Adrenal gland (tissue), 12 donors: ENCODE measurements around the gene ZNF597. TPM values are rescaled to one million over a fixed set of nuclear protein-coding genes. Genes with fewer than 3 reads are reported as not detected.

Experiments used
- DNase-seq, 7 donors: peaks; one replicate each; pipeline ENCODE4 v3.0.0-alpha.2; 2019 to 2020
- H3K27ac ChIP-seq, 5 donors: fragments of 200-600 bp; sonication (generic) in 4 of 5; 1 replicate in 3 of 5; 2 replicates in 2 of 5; pipeline versions ENCODE4 v1.5.1 to v1.8.0; 2016 to 2020; ENCODE audit warnings: mild to moderate bottlenecking in 1 of 5
- H3K27me3 ChIP-seq: fragments of 200-600 bp; 2 replicates; pipeline ENCODE4 v1.8.0; 2021
- H3K36me3 ChIP-seq, 2 donors: fragments of 200-600 bp; replicated peaks in 1 of 2; 1 replicate in 1 of 2; 2 replicates in 1 of 2; pipeline versions ENCODE4 v1.5.1 to v1.8.0; 2018 to 2022
- H3K4me1 ChIP-seq, 2 donors: fragments of 200-600 bp; replicated peaks in 1 of 2; 1 replicate in 1 of 2; 2 replicates in 1 of 2; pipeline versions ENCODE4 v1.5.1 to v1.8.0; 2018 to 2021
- H3K4me3 ChIP-seq, 4 donors: fragments of 200-600 bp; sonication (generic) in 3 of 4; one replicate each; pipeline ENCODE4 v1.5.1; 2016 to 2018
- H3K9me3 ChIP-seq, 3 donors: fragments of 200-600 bp; sonication (generic) in 1 of 3; replicated peaks in 1 of 3; 1 replicate in 2 of 3; 2 replicates in 1 of 3; pipeline versions ENCODE4 v1.5.1 to v1.8.0; 2016 to 2021
- POLR2A ChIP-seq, 2 donors: fragments of 450-650 bp; IDR thresholded peaks; one replicate each; pipeline ENCODE4 v1.6.1; 2017; ENCODE audit warnings: antibody characterized with exemption in 2 of 2, mild to moderate bottlenecking in 2 of 2, moderate library complexity in 1 of 2
- WGBS, 4 donors: extraction: QIAGEN DNeasy Blood & Tissue Kit in 2 of 4; methylation state at CpG; one replicate each; pipeline versions ENCODE4 v1.1.5 to v1.1.7; 2013 to 2017; 5-methylcytosine and 5-hydroxymethylcytosine counted together
- intact Hi-C, 2 donors: fragments of 100-400 bp; cut with DNase I; formaldehyde crosslinking; loops; one replicate each; pipeline versions ENCODE4 v1.14.1 to v1.15.0; 2022 to 2023
- polyA plus RNA-seq, 3 donors: library from polyadenylated mRNA; stranded (reverse); fragments of 200-250 nt in 2 of 3; fragments of 350-450 nt in 1 of 3; fragmentation: Illumina TruSeq in 1 of 3; extraction: RNeasy Lipid Tissue Mini Kit (QIAGEN cat#74804) in 1 of 3; gene quantifications; one replicate each; pipeline ENCODE4 v1.2.3, GENCODE V29; 2013 to 2014
- total RNA-seq, 9 donors: library from RNA; depleted of rRNA in 4 of 9; stranded (reverse); fragments of >200 nt in 4 of 9; fragments of 120-200 nt in 1 of 9; fragmentation: NEBNext Ultra II Directional in 1 of 9; extraction: Animal tissue kit (Norgen Biotek cat#: 25700) in 1 of 9; gene quantifications; one replicate each; pipeline versions ENCODE4 v1.1.0 to v1.2.4, GENCODE V29; 2013 to 2023
- TF ChIP-seq, protein P1 (sequence below), 6 experiments: fragments of 450-650 bp in 4 of 6; fragments of 200-600 bp in 2 of 6; sonication (generic) in 1 of 6; IDR thresholded peaks; 1 replicate in 5 of 6; 2 replicates in 1 of 6; pipeline versions ENCODE4 v1.5.1 to v1.8.0; 2016 to 2021; ENCODE audit warnings: antibody characterized with exemption in 6 of 6, mild to moderate bottlenecking in 2 of 6, moderate library complexity in 1 of 6
- donor health status: healthy with polysubstance abuse.
- donor health status: Bipolar disorder and iron deficiency.
- donor health status: DM: yes; HTN: yes; CAD: no.
- donor health status: DM: no; HTN: no; CAD: no.
- donor health status: DM: no; HTN: no; CAD: no.
- donor health status: DM: yes; HTN: yes; CAD: no.

ZNF597 gene
- total and polyA plus RNA-seq, 12 donors, result 1.2 to 4.0 (median 2.8) TPM

DNA sequence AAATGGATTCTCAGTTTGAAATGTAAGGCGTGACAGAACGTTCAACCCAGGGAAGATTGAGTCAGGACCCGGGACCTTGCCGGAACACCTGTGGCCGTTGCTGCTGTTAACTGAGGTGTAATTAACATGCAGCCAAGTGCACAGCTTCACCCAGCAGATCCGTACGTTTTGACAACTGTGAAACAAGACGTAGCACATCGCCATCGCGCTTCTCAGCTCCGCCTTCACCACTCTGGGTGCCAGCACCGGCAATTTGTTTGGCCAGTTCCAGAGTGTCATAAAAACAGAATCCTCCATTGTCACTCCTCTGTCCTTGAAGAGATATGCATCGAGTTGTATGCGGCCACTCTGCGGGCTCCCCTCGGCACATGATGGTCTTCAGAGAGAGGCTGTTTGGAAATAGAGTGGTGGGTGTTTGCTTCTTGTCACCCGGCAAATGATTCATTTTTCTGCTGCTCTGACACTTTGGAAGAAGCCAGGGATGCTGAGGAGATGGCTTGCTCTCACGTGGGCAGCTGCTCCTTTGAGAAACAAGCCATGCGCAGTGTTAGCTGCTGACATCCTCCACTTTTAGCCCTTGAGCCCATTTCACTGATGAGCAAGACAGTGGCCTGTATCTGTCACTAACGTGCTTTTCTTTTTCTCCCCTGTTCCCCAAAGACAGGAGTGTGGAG lies 22.7 kb upstream of the ZNF597 start:
- 76 to 80% (median 79%) methylated on average over 21 of the region's 21 CpGs for WGBS, 4 donors
- Histone ChIP-seq H3K36me3 (peaks cover 0 to 7% of the 10 kb centered on the region in 2 donors), H3K27me3 (no peaks in the 10 kb centered on the region), H3K4me1 (peaks cover 6 to 54% of the 10 kb centered on the region in 2 donors), H3K9me3 (no peaks in the 10 kb centered on the region), H3K4me3 (no peak overlapping the region), H3K27ac (no peak overlapping the region)
- no peak for DNase-seq
- intact Hi-C loops, result no loop called here
- TF ChIP-seq, protein P1, sequence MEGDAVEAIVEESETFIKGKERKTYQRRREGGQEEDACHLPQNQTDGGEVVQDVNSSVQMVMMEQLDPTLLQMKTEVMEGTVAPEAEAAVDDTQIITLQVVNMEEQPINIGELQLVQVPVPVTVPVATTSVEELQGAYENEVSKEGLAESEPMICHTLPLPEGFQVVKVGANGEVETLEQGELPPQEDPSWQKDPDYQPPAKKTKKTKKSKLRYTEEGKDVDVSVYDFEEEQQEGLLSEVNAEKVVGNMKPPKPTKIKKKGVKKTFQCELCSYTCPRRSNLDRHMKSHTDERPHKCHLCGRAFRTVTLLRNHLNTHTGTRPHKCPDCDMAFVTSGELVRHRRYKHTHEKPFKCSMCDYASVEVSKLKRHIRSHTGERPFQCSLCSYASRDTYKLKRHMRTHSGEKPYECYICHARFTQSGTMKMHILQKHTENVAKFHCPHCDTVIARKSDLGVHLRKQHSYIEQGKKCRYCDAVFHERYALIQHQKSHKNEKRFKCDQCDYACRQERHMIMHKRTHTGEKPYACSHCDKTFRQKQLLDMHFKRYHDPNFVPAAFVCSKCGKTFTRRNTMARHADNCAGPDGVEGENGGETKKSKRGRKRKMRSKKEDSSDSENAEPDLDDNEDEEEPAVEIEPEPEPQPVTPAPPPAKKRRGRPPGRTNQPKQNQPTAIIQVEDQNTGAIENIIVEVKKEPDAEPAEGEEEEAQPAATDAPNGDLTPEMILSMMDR (IDR thresholded peaks at IDR 0.05), result no peak
- TF ChIP-seq POLR2A (IDR thresholded peaks at IDR 0.05), result no peak

DNA sequence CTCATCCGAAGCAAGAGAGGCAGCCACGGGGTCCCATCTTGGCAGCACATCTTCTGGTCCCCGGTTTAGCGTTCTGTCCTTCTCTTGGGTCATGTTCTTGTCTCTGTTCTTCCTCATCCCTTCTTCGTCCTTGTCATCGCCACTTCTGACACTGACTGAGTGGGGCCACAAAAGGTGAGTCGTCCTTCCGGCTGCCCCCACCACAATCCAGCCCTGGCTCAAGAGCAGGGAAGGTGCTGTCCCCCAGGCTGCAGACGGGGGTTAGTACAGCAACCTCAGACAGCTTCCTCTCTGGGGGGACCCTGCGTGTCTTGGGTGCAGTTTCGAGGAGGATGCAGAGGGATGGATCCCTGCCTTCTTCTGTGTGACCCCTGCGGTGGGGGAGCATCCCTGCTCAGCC lies 22.0 kb upstream of the ZNF597 start:
- WGBS, 4 donors, result 85 to 93% (median 88%) methylated on average over 9 to 12 of the region's 12 CpGs
- intact Hi-C loops, result no loop called here
- Histone ChIP-seq H3K27ac (no peak overlapping the region), H3K4me3 (no peak overlapping the region), H3K4me1 (peaks cover 12 to 62% of the 10 kb centered on the region in 2 donors), H3K36me3 (peaks cover 0 to 7% of the 10 kb centered on the region in 2 donors), H3K27me3 (no peaks in the 10 kb centered on the region), H3K9me3 (no peaks in the 10 kb centered on the region)
- TF ChIP-seq, protein P1 (IDR thresholded peaks at IDR 0.05), result no peak
- no peak for TF ChIP-seq POLR2A (IDR thresholded peaks at IDR 0.05)
- no peak for DNase-seq

GRCh38 chr16:3461151-3461550 lies 17.8 kb upstream of the ZNF597 start:
- Histone ChIP-seq H3K27me3 (no peaks in the 10 kb centered on the region), H3K27ac (peak overlapping the region in 2 of 5 donors; percentile 30 to 97), H3K4me1 (peaks cover 30 to 69% of the 10 kb centered on the region in 2 donors), H3K36me3 (peaks cover 0 to 3% of the 10 kb centered on the region in 2 donors), H3K9me3 (no peaks in the 10 kb centered on the region), H3K4me3 (no peak overlapping the region)
- DNase-seq, result no peak
- WGBS, 4 donors, result 60 to 73% (median 66%) methylated on average over 8 of the region's 8 CpGs
- TF ChIP-seq, protein P1 (IDR thresholded peaks at IDR 0.05), result no peak
- no peak for TF ChIP-seq POLR2A (IDR thresholded peaks at IDR 0.05)
- intact Hi-C loops, result no loop called here

DNA sequence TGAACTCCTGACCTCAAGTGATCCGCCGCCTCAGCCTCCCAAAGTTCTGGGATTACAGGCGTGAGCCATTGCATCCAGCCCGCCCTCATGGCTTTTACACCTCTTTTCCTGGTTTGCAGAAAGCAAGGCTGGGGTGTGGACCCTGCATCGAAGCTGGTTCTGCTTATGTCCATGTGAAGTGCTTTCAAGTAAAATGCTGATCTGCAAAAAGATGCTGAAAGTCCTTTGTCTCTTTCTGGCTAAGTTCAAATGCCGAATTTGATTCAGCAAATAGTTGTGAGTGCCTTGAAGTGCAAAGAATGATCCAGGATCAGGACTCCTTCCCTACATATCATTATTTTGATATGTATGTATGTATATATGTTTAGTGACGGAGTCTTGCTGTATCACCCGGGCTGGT lies 17.3 kb upstream of the ZNF597 start:
- no peaks in the 10 kb centered on the region for H3K36me3 ChIP-seq
- TF ChIP-seq POLR2A (IDR thresholded peaks at IDR 0.05), result no peak
- TF ChIP-seq, protein P1 (IDR thresholded peaks at IDR 0.05), result no peak
- H3K27me3 ChIP-seq, result no peaks in the 10 kb centered on the region
- H3K27ac ChIP-seq, result peak overlapping the region in 4 of 5 donors; percentile 15 to 97 (median 43)
- no peak for DNase-seq
- H3K4me1 ChIP-seq, result peaks cover 30 to 67% of the 10 kb centered on the region in 2 donors
- H3K4me3 ChIP-seq, result no peak overlapping the region
- intact Hi-C loops, result no loop called here
- WGBS, 4 donors, result 79 to 82% (median 82%) methylated on average over 8 of the region's 8 CpGs
- no peaks in the 10 kb centered on the region for H3K9me3 ChIP-seq
